ENCODE data around the gene ACACA.

DNA sequence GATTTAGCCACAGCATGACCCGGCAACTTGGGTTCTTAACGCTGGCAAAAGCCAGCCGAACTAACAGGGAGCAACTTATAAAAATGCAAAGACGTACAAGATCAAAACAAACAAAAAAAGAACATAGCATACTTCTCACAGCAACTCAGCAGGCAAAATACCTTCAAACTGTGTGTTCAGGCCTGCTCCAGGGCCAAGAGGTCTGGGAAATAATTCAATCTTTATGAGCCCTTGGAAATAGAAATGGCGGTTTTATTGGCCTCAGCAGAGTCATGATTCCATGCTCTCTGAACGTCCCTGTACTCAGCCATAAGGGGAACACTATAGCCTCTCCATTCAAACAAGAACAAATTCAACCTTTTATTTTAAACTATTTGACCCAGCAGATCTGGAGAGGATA lies 132.2 kb downstream of the ACACA start:
- TF ChIP-seq GATA2 (IDR thresholded peaks at IDR 0.05; ENCODE audit: low read depth, low read length) (no peak), GATA3 (IDR thresholded peaks at IDR 0.05; ENCODE audit: low read depth, low read length) (no peak)

Measured in SH-SY5Y (cell line).